Prostate gland (tissue), 2 donors: ENCODE data around the gene NAALAD2. TPM values are rescaled to one million over a fixed set of nuclear protein-coding genes. Genes with fewer than 3 reads are reported as not detected.

Source experiments
- DNase-seq: peaks from one replicate; pipeline ENCODE4 v3.0.0-alpha.2; 2019; ENCODE audit warnings: low spot score
- H3K27ac ChIP-seq, 2 donors: fragments of 200-600 bp; sonication (generic); 2 replicates each; pipeline ENCODE4 v1.5.1; 2017 to 2019
- H3K27me3 ChIP-seq: fragments of 200-600 bp; sonication (generic); replicated peaks from 2 replicates; pipeline ENCODE4 v1.5.1; 2019; ENCODE audit not compliant: insufficient read depth
- H3K36me3 ChIP-seq, 2 donors: fragments of 200-600 bp; sonication (generic); 1 replicate in 1 of 2; 2 replicates in 1 of 2; pipeline versions ENCODE4 v1.5.1 to v1.8.1; 2017 to 2019
- H3K4me1 ChIP-seq: fragments of 200-600 bp; sonication (generic); replicated peaks from 2 replicates; pipeline ENCODE4 v1.5.1; 2019
- H3K4me3 ChIP-seq, 2 donors: fragments of 200-600 bp; sonication (generic); 2 replicates each; pipeline ENCODE4 v1.5.1; 2017 to 2019
- H3K9me3 ChIP-seq: fragments of 200-600 bp; sonication (generic); 2 replicates; pipeline ENCODE4 v1.5.1; 2017
- POLR2A ChIP-seq: fragments of 450-650 bp; IDR thresholded peaks from one replicate; pipeline ENCODE4 v1.6.1; 2016; ENCODE audit warnings: antibody characterized with exemption, mild to moderate bottlenecking
- POLR2AphosphoS5 ChIP-seq: sonication (generic); formaldehyde crosslinking; IDR thresholded peaks from one replicate; pipeline ENCODE4 v1.6.1; 2017; ENCODE audit warnings: antibody characterized with exemption
- WGBS: methylation state at CpG from one replicate; pipeline ENCODE4 v1.1.5; 2018; 5-methylcytosine and 5-hydroxymethylcytosine counted together
- intact Hi-C: fragments of 100-400 bp; cut with DNase I; formaldehyde crosslinking; loops from one replicate; pipeline ENCODE4 v1.14.2; 2022
- total RNA-seq, 2 donors: library from RNA; depleted of rRNA; stranded (reverse); fragments of >200 nt; gene quantifications; one replicate each; pipeline ENCODE4 v1.1.0, GENCODE V29; 2016
- TF ChIP-seq, protein P1 (sequence below), 4 experiments: fragments of 200-600 bp in 2 of 4; fragments of 450-650 bp in 2 of 4; sonication (generic) in 2 of 4; IDR thresholded peaks; 1 replicate in 3 of 4; 2 replicates in 1 of 4; pipeline ENCODE4 v1.5.1; 2016 to 2019; ENCODE audit warnings: antibody characterized with exemption in 4 of 4, mild to moderate bottlenecking in 2 of 4, moderate library complexity in 2 of 4

Gene NAALAD2
- total RNA-seq, 2 donors from 2014 or later: 0.27 to 38.9 TPM

DNA sequence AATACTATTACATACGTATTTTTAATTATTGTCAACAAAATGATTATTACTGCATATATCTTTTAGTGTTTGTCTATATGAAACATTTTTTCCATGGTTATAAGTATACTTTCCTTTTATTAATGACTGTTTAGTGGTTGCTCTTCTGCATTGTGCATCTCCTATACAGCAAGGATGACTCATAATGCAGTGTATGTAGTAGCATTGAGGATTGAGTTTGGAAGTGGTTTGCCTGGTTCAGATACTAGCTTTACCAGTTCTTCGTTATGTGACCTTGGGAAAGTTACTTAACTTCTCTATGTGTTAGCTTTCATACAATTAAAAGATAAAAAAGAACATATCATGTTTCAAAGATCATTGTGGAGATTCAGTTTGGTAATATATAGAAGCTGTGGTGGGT, 44.3 kb downstream of the NAALAD2 start:
- Histone ChIP-seq H3K4me1 (no peaks in the 10 kb centered on the region), H3K27ac (no peak overlapping the region), H3K36me3 (no peaks in the 10 kb centered on the region), H3K27me3 (no peaks in the 10 kb centered on the region), H3K9me3 (no peaks in the 10 kb centered on the region), H3K4me3 (no peak overlapping the region)
- no peak for DNase-seq
- intact Hi-C loops: no loop called here
- TF ChIP-seq POLR2AphosphoS5 (no peak), POLR2A (no peak)
- TF ChIP-seq, protein P1, sequence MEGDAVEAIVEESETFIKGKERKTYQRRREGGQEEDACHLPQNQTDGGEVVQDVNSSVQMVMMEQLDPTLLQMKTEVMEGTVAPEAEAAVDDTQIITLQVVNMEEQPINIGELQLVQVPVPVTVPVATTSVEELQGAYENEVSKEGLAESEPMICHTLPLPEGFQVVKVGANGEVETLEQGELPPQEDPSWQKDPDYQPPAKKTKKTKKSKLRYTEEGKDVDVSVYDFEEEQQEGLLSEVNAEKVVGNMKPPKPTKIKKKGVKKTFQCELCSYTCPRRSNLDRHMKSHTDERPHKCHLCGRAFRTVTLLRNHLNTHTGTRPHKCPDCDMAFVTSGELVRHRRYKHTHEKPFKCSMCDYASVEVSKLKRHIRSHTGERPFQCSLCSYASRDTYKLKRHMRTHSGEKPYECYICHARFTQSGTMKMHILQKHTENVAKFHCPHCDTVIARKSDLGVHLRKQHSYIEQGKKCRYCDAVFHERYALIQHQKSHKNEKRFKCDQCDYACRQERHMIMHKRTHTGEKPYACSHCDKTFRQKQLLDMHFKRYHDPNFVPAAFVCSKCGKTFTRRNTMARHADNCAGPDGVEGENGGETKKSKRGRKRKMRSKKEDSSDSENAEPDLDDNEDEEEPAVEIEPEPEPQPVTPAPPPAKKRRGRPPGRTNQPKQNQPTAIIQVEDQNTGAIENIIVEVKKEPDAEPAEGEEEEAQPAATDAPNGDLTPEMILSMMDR (IDR thresholded peaks at IDR 0.05): no peak
- WGBS: 75% methylated on average over 2 of the region's 2 CpGs

DNA sequence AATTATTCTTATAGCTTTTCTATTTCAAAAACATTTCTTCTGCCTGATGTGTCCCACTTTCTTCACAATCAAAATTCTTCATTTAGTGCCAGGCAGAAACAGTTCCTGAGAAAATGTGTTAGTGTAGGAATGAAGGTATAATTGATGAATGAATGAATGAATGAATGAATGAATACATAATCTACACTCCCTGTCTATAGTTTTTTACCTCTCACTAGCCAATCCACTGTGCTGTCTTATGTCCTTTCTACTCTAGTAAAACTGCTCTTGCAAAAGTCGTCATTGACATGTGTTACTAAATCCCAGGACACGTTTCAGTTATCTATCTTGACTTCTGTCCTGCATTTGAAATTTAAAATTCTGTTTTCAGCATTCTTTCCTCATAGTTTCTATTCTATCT, 45.5 kb downstream of the NAALAD2 start:
- Histone ChIP-seq H3K27ac (no peak overlapping the region), H3K27me3 (no peaks in the 10 kb centered on the region), H3K4me1 (no peaks in the 10 kb centered on the region), H3K9me3 (no peaks in the 10 kb centered on the region), H3K4me3 (no peak overlapping the region), H3K36me3 (no peaks in the 10 kb centered on the region)
- intact Hi-C loops: no loop called here
- TF ChIP-seq POLR2A (no peak), POLR2AphosphoS5 (no peak)
- TF ChIP-seq, protein P1 (IDR thresholded peaks at IDR 0.05): no peak
- 85% methylated on average over 2 of the region's 2 CpGs for WGBS
- DNase-seq: no peak

DNA sequence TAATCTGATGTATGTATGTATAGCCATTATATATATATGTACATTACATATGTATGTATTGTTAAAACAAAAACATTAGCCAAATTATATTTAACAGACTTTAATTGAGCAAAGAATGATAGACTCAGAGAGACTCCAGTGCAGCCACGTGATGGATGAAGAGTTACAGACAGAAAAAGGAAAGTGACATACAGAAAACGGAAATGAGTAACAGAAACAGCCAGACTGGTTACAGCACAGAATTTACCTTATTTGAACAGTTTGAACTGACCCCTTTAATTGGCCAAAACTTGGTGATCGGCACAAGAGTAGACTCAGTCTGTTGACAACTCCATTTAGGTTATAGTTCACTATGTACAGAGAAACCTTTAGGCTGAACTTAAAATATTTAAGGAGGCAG, 53.4 kb downstream of the NAALAD2 start:
- no peak overlapping the region for H3K27ac ChIP-seq
- H3K9me3 ChIP-seq: no peaks in the 10 kb centered on the region
- H3K27me3 ChIP-seq: no peaks in the 10 kb centered on the region
- H3K4me3 ChIP-seq: no peak overlapping the region
- TF ChIP-seq, protein P1 (IDR thresholded peaks at IDR 0.05): no peak
- TF ChIP-seq POLR2AphosphoS5: no peak
- no peaks in the 10 kb centered on the region for H3K4me1 ChIP-seq
- no peak for DNase-seq
- WGBS: over 99% methylated on average over 3 of the region's 3 CpGs
- no peaks in the 10 kb centered on the region for H3K36me3 ChIP-seq
- intact Hi-C loops: no loop called here

DNA sequence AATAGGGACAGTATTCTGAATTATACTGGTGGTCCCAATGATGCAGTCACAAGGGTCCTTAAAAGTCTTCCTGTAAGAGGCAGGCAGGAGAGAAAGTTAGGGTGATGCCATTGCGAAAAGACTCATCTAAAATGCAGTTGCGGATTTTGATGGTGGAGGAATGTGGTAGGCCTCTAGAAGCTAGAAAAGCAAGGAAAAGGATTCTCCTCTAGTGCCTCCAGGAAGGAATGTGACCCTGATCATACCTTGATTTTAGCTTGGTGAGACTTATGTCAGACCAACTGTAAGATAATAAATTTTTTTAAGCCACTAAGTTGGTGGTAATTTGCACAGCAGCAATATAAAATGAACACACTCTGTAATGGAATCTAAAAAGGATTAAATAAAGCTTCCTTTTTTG, 54.5 kb downstream of the NAALAD2 start:
- 100% methylated on average over 2 of the region's 2 CpGs for WGBS
- TF ChIP-seq, protein P1 (IDR thresholded peaks at IDR 0.05): no peak
- TF ChIP-seq POLR2A (no peak), POLR2AphosphoS5 (no peak)
- H3K27ac ChIP-seq: no peak overlapping the region
- no peak overlapping the region for H3K4me3 ChIP-seq
- no peaks in the 10 kb centered on the region for H3K4me1 ChIP-seq
- no peaks in the 10 kb centered on the region for H3K27me3 ChIP-seq
- no peaks in the 10 kb centered on the region for H3K9me3 ChIP-seq
- H3K36me3 ChIP-seq: no peaks in the 10 kb centered on the region
- intact Hi-C loops: no loop called here
- DNase-seq: no peak

DNA sequence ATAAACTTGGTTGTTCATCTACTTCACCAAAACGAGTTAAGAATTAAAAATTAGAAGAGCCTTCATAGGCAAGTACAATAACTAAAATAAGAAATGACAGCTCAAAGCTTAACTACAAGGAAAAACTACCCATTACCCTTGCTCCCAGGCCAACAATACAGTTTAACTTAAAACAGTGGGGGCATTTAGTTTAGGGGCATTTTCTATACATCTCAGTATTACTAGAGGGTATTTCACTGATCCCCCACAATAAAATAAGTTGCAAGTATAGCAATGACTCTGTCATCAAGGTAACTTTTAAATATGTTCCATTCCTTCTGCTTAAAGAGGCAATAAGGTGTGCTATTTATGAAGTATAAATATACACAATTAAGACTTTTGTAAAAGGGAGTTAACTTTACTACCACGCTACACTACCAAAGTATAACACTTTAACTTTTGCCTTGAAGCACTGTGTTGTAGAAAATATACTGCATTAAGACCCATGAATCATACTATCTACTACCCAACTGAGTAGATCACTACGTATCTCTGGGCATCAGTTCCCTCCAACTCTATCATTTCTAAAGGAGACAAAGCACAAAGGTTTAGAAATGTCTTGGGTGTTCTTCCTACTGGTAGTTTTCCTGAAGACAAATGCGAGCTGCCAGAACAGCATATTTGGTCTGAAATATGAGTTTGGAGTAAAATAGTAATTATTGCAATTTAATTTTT, 58.6 kb downstream of the NAALAD2 start:
- WGBS: 93% methylated on average over 4 of the region's 4 CpGs
- intact Hi-C loops: no loop called here
- DNase-seq: no peak
- Histone ChIP-seq H3K27ac (no peak overlapping the region), H3K9me3 (no peaks in the 10 kb centered on the region), H3K36me3 (no peaks in the 10 kb centered on the region), H3K4me3 (no peak overlapping the region), H3K4me1 (no peaks in the 10 kb centered on the region), H3K27me3 (no peaks in the 10 kb centered on the region)
- TF ChIP-seq, protein P1 (IDR thresholded peaks at IDR 0.05): no peak
- no peak for TF ChIP-seq POLR2AphosphoS5
- TF ChIP-seq POLR2A: no peak
